HEK293T (cell line): Measurements from ENCODE around the gene ATP6V1G2.
"Not testable (repeated sequence)": the region's sequence is repeated elsewhere in the genome, so short reads cannot be mapped to it uniquely, and the experiment has no call there.

Experiments used
- CTCF ChIA-PET: fragments of 350-600 bp; formaldehyde crosslinking; extraction: SDS; loops from one replicate; lab custom pipeline; 2021; ENCODE audit warnings: antibody characterized with exemption, inconsistent platforms; lab: Yijun Ruan, JAX
- POLR2A ChIA-PET: fragments of 350-600 bp; formaldehyde crosslinking; extraction: SDS; loops from one replicate; lab custom pipeline; 2020; ENCODE audit warnings: antibody characterized with exemption, inconsistent platforms; lab: Yijun Ruan, JAX
- DNase-seq: peaks from one replicate; pipeline ENCODE4 v3.0.0; 2012; ENCODE audit warnings: mixed read lengths; ENCODE audit errors: extremely low spot score
- ARNT ChIP-seq: fragments of 450-650 bp; IDR thresholded peaks from 2 replicates; pipeline ENCODE4 v1.6.1; 2017; ENCODE audit warnings: mild to moderate bottlenecking
- BHLHE40 ChIP-seq: fragments of 450-650 bp; IDR thresholded peaks from 2 replicates; pipeline ENCODE4 v1.6.1; 2016; ENCODE audit warnings: mild to moderate bottlenecking, moderate library complexity, borderline replicate concordance
- CTBP1 ChIP-seq: fragments of 450-650 bp; IDR thresholded peaks from 2 replicates; pipeline ENCODE4 v1.6.1; 2016; ENCODE audit warnings: borderline replicate concordance
- ELF4 ChIP-seq: fragments of 450-650 bp; IDR thresholded peaks from 2 replicates; pipeline ENCODE4 v1.6.1; 2017; ENCODE audit warnings: antibody characterized with exemption
- FOXA1 ChIP-seq: fragments of 450-650 bp; IDR thresholded peaks from 2 replicates; pipeline ENCODE4 v1.6.1; 2016; ENCODE audit warnings: mild to moderate bottlenecking
- FOXK2 ChIP-seq: fragments of 450-650 bp; IDR thresholded peaks from 2 replicates; pipeline ENCODE4 v1.6.1; 2016; ENCODE audit warnings: mild to moderate bottlenecking
- FOXM1 ChIP-seq: fragments of 450-650 bp; IDR thresholded peaks from 2 replicates; pipeline ENCODE4 v1.6.1; 2017; ENCODE audit warnings: mild to moderate bottlenecking, borderline replicate concordance
- HDGF ChIP-seq: fragments of 450-650 bp; IDR thresholded peaks from 2 replicates; pipeline ENCODE4 v1.6.1; 2017; ENCODE audit warnings: antibody characterized with exemption, borderline replicate concordance
- L3MBTL2 ChIP-seq: fragments of 450-650 bp; conservative IDR thresholded peaks from 2 replicates; pipeline ENCODE4 v1.6.1; 2016; ENCODE audit warnings: mild to moderate bottlenecking
- LEF1 ChIP-seq: fragments of 450-650 bp; IDR thresholded peaks from 2 replicates; pipeline ENCODE4 v1.6.1; 2017; ENCODE audit warnings: mild to moderate bottlenecking, borderline replicate concordance
- NFRKB ChIP-seq: fragments of 450-650 bp; IDR thresholded peaks from 2 replicates; pipeline ENCODE4 v1.6.1; 2016; ENCODE audit warnings: mild to moderate bottlenecking, moderate library complexity
- PKNOX1 ChIP-seq: fragments of 450-650 bp; IDR thresholded peaks from 2 replicates; pipeline ENCODE4 v1.6.1; 2016
- SP1 ChIP-seq: fragments of 450-650 bp; IDR thresholded peaks from 2 replicates; pipeline ENCODE4 v1.6.1; 2017
- SUZ12 ChIP-seq: fragments of 450-650 bp; IDR thresholded peaks from 2 replicates; pipeline ENCODE4 v1.6.1; 2016; ENCODE audit warnings: mild to moderate bottlenecking
- TARDBP ChIP-seq: fragments of 450-650 bp; IDR thresholded peaks from 2 replicates; pipeline ENCODE4 v1.6.1; 2016
- ZNF384 ChIP-seq: fragments of 450-650 bp; IDR thresholded peaks from 2 replicates; pipeline ENCODE4 v1.6.1; 2016

Gene ATP6V1G2

GRCh38 chr6:31556307-31556706, 9.9 kb upstream of the ATP6V1G2 start:
- TF ChIP-seq HDGF, result no peak
- no peak for TF ChIP-seq ZNF384
- no peak for TF ChIP-seq SP1
- TF ChIP-seq ELF4, result no peak
- TF ChIP-seq PKNOX1, result no peak
- no peak for TF ChIP-seq NFRKB
- no peak for TF ChIP-seq LEF1
- no peak for TF ChIP-seq FOXM1
- no peak for TF ChIP-seq ARNT
- TF ChIP-seq TARDBP, result no peak
- TF ChIP-seq SUZ12, result no peak
- TF ChIP-seq L3MBTL2, result no peak
- no peak for TF ChIP-seq FOXK2
- TF ChIP-seq BHLHE40, result no peak
- DNase-seq, result no peak
- CTCF ChIA-PET, result no interaction called here
- POLR2A ChIA-PET, result no interaction called here

GRCh38 chr6:31551371-31551770, 5.0 kb upstream of the ATP6V1G2 start:
- not testable (repeated sequence) for DNase-seq
- POLR2A ChIA-PET, result interaction anchor here (2.2 to 2.4 kb wide), 2 partner anchors 9 to 46 kb away, joined by 12 to 14 read pairs; partner anchors contain the start of gene DDX39B

GRCh38 chr6:31548544-31548873, 2.1 kb upstream of the ATP6V1G2 start:
- no peak for TF ChIP-seq L3MBTL2
- no peak for TF ChIP-seq BHLHE40
- no peak for TF ChIP-seq SP1
- no peak for TF ChIP-seq ELF4
- no peak for TF ChIP-seq LEF1
- no peak for TF ChIP-seq TARDBP
- no peak for TF ChIP-seq FOXA1
- no peak for TF ChIP-seq FOXM1
- no peak for TF ChIP-seq PKNOX1
- no peak for TF ChIP-seq NFRKB
- no peak for TF ChIP-seq CTBP1
- no peak for TF ChIP-seq ARNT
- ChIA-PET POLR2A (interaction anchor here (1.1 to 1.9 kb wide), 5 partner anchors 10 to 279 kb away, joined by 3 to 5 read pairs (median 4); partner anchors contain the start of genes HSPA1B and LSM2), CTCF (interaction anchor here (2.4 to 3.7 kb wide), 2 partner anchors 32 to 50 kb away, joined by 7 to 61 read pairs; no protein-coding TSS in a partner anchor)
- DNase-seq, result no peak

More at GRCh38 chr6:31551371-31551770, 5.0 kb upstream of the ATP6V1G2 start:
- CTCF ChIA-PET, result interaction anchor here (0.7 to 1.4 kb wide), 8 partner anchors 23 to 59 kb away, joined by 3 to 25 read pairs (median 4); partner anchors contain the start of gene NCR3

DNA sequence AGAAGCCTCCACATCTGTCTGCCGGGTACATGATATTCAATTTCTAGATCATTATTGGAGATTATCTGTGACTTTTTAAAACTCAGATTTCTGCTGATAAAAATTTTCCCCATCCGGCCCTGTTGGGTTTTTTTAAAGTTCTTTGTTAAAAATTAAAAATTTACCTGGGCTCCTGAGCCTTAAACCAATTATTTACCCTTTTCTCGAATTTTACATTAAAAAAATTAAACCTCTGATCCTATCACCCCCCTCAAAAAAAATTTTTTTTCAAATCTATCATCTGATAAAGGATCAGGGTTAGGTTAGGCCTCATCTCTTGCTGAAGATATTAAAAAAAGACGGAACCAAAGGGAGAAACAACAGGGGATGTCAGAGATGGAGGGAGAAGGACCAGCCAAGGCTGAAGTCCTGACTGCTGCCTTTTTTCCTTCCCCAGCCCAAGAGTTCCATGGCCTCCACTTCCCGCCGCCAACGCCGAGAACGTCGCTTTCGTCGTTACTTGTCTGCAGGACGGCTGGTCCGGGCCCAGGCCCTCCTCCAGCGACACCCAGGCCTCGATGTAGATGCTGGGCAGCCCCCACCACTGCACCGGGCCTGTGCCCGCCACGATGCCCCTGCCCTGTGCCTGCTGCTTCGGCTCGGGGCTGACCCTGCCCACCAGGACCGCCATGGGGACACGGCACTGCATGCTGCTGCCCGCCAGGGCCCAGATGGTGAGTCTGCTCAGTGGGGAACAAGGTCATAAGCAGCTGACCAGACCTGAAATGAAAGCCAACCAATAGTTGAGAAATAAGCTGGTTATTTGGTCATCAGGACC, 1.5 kb upstream of the ATP6V1G2 start:
- CTCF ChIA-PET, result interaction anchor here (0.7 to 3.7 kb wide), 3 partner anchors 33 to 90 kb away, joined by 4 to 61 read pairs (median 7); no protein-coding TSS in a partner anchor
- DNase-seq, result no peak
- POLR2A ChIA-PET, result interaction anchor here (0.6 to 8.1 kb wide), 16 partner anchors 9 to 295 kb away, joined by 3 to 91 read pairs (median 4); partner anchors contain the start of genes BAG6, HSPA1B, LSM2 and MCCD1
- TF ChIP-seq L3MBTL2 (no peak), FOXM1 (no peak), CTBP1 (no peak), ZNF384 (no peak), FOXK2 (no peak), ELF4 (no peak), ARNT (no peak), HDGF (no peak), SUZ12 (no peak), LEF1 (no peak), TARDBP (no peak), FOXA1 (no peak), BHLHE40 (no peak), SP1 (no peak), NFRKB (no peak), PKNOX1 (no peak)

- peak; percentile 94 for DNase-seq
- TF ChIP-seq BHLHE40 (no peak), FOXM1 (0 out of 2 replicates have a peak, but pooled peaks have one; percentile 56), ARNT (no peak), FOXK2 (no peak), TARDBP (no peak), L3MBTL2 (no peak), ZNF384 (no peak), PKNOX1 (peak; percentile 77), CTBP1 (peak; percentile 79), SUZ12 (no peak), FOXA1 (no peak), ELF4 (peak; percentile 55), NFRKB (0 out of 2 replicates have a peak, but pooled peaks have one; percentile 15), HDGF (no peak), SP1 (no peak), LEF1 (no peak)
- ChIA-PET POLR2A (interaction anchor here (0.5 to 8.1 kb wide), 21 partner anchors 12 to 402 kb away, joined by 3 to 91 read pairs (median 3); partner anchors contain the start of genes BAG6, C6orf47, HSPA1B and LSM2), CTCF (interaction anchor here (0.7 to 3.7 kb wide), 3 partner anchors 51 to 91 kb away, joined by 4 to 61 read pairs (median 6); no protein-coding TSS in a partner anchor)
These were observed 734 bp upstream of the ATP6V1G2 start, which contains the start of gene NFKBIL1 for GRCh38 chr6:31546958-31547726. TSS of gene NFKBIL1 (plus strand) at chr6:31547608. CDS start at chr6:31547695, 87 bp downstream.
